Natural killer cell (primary cell): ENCODE results near the gene TM9SF3. TPM values are rescaled to one million over a fixed set of nuclear protein-coding genes. Genes with fewer than 3 reads are reported as not detected.
"Not testable (repeated sequence)": the region's sequence is repeated elsewhere in the genome, so short reads cannot be mapped to it uniquely, and the experiment has no call there.

Experiments used
- ATAC-seq, 3 donors: fragments of 150-1000 bp in 2 of 3; fragments of 200-7000 bp in 1 of 3; cut with Tn5 transposase; 1 replicate in 1 of 3; 2 replicates in 2 of 3; pipeline ENCODE4 v1.10.0; 2021; ENCODE audit warnings: mild to moderate bottlenecking in 2 of 3, moderate library complexity in 2 of 3
- DNase-seq, 2 donors: peaks; one replicate each; pipeline versions ENCODE4 v3.0.0 to v3.0.0-alpha.2; 2013 to 2021; ENCODE audit warnings: mixed read lengths in 1 of 2
- H3K27ac ChIP-seq: one replicate; pipeline ENCODE4 v1.5.1; 2013; ENCODE audit warnings: mild to moderate bottlenecking, low read length
- H3K27me3 ChIP-seq: one replicate; pipeline ENCODE4 v1.6.1; 2013; ENCODE audit warnings: low read length; ENCODE audit not compliant: control insufficient read depth, insufficient read depth
- H3K36me3 ChIP-seq: one replicate; pipeline ENCODE4 v1.6.1; 2013; ENCODE audit warnings: low read length; ENCODE audit not compliant: control insufficient read depth, insufficient read depth
- H3K4me1 ChIP-seq: one replicate; pipeline ENCODE4 v1.6.1; 2013; ENCODE audit warnings: low read length; ENCODE audit not compliant: control insufficient read depth, insufficient read depth
- H3K4me3 ChIP-seq: one replicate; pipeline ENCODE4 v1.5.1; 2013; ENCODE audit warnings: low read length
- H3K9me3 ChIP-seq: one replicate; pipeline ENCODE4 v1.6.1; 2013; ENCODE audit warnings: low read length; ENCODE audit not compliant: control insufficient read depth, insufficient read depth
- H3K27ac Mint-ChIP-seq, 2 donors: one replicate each; pipeline ENCODE4 v1.8.0; 2022; ENCODE audit warnings: mild to moderate bottlenecking in 2 of 2, mixed read lengths in 2 of 2, moderate library complexity in 1 of 2
- H3K27me3 Mint-ChIP-seq, 2 donors: one replicate each; pipeline ENCODE4 v1.8.0; 2022; ENCODE audit warnings: low read depth in 2 of 2, mixed read lengths in 2 of 2
- H3K36me3 Mint-ChIP-seq: one replicate; pipeline ENCODE4 v1.8.0; 2022; ENCODE audit warnings: mixed read lengths
- H3K4me1 Mint-ChIP-seq, 2 donors: one replicate each; pipeline ENCODE4 v1.8.0; 2022; ENCODE audit warnings: mixed read lengths in 2 of 2
- H3K4me3 Mint-ChIP-seq: one replicate; pipeline ENCODE4 v1.8.0; 2022; ENCODE audit warnings: mild to moderate bottlenecking, moderate library complexity, mixed read lengths
- H3K9me3 Mint-ChIP-seq, 2 donors: one replicate each; pipeline ENCODE4 v1.8.0; 2022; ENCODE audit warnings: mixed read lengths in 2 of 2
- CTCF ChIP-seq: fragments of 200-600 bp; IDR thresholded peaks from one replicate; pipeline ENCODE4 v1.8.0; 2022; ENCODE audit warnings: antibody characterized with exemption
- WGBS: methylation state at CpG from one replicate; pipeline ENCODE4 v1.1.7; 2013; ENCODE audit warnings: missing lambda C conversion rate; ENCODE audit not compliant: insufficient coverage; 5-methylcytosine and 5-hydroxymethylcytosine counted together
- intact Hi-C: fragments of 100-400 bp; cut with micrococcal nuclease; formaldehyde crosslinking; loops from one replicate; pipeline ENCODE4 v1.14.2; 2022
- total RNA-seq, 4 donors: library from RNA; stranded (reverse); fragments of 120-200 nt in 1 of 4; gene quantifications; one replicate each; pipeline versions ENCODE4 v1.2.3 to v1.2.4, GENCODE V29; 2013 to 2022

The TM9SF3 gene
- total RNA-seq, 3 donors from 2014 or later (not counting 1 experiment from before 2014, with no cell fraction given) = 113 to 119 (median 117) TPM

DNA sequence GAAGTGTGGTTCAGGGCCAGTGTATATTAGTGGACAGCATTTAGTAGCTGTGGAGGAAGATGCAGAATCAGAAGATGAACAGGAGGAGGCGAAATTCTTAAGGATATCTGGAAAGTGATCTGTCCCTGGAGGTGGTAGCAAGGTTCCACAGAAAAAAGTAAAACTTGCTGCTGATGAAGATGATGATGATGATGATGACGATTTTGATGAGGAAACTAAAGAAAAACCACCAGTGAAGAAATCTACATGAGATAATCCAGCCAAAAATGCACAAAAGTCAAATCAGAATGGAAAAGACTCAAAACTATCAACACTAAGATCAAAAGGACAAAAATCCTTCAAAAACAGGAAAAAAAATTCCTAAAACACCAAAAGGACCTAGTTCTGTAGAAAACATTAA lies 26.3 kb downstream of the TM9SF3 start:
- H3K4me3 Mint-ChIP-seq = no peak overlapping the region
- DNase-seq (no peak), ATAC-seq (no peak)
- peaks cover 0 to 9% of the 10 kb centered on the region in 2 donors for H3K4me1 Mint-ChIP-seq
- H3K4me1 ChIP-seq = no peaks in the 10 kb centered on the region
- H3K36me3 ChIP-seq = peaks cover 39% of the 10 kb centered on the region
- intact Hi-C loops = no loop called here
- H3K27me3 ChIP-seq = no peaks in the 10 kb centered on the region
- no peaks in the 10 kb centered on the region for H3K36me3 Mint-ChIP-seq
- no peak for TF ChIP-seq CTCF
- 100% methylated on average over 1 of the region's 2 CpGs for WGBS
- no peak overlapping the region for H3K27ac ChIP-seq
- no peak overlapping the region for H3K4me3 ChIP-seq
- H3K27me3 Mint-ChIP-seq = no peaks in the 10 kb centered on the region
- H3K9me3 Mint-ChIP-seq = no peaks in the 10 kb centered on the region
- H3K27ac Mint-ChIP-seq = no peak overlapping the region
- no peaks in the 10 kb centered on the region for H3K9me3 ChIP-seq

- 100% methylated on average over 1 of the region's 1 CpG for WGBS
- H3K27me3 ChIP-seq = no peaks in the 10 kb centered on the region
- no peaks in the 10 kb centered on the region for H3K27me3 Mint-ChIP-seq
- no peak overlapping the region for H3K4me3 Mint-ChIP-seq
- intact Hi-C loops = no loop called here
- no peak overlapping the region for H3K27ac ChIP-seq
- DNase-seq (peak in 1 of 2 donors; percentile 32), ATAC-seq (peak in 2 of 3 donors; percentile 50 to 54)
- peaks cover 0 to 5% of the 10 kb centered on the region in 2 donors for H3K4me1 Mint-ChIP-seq
- peaks cover 47% of the 10 kb centered on the region for H3K36me3 ChIP-seq
- H3K27ac Mint-ChIP-seq = no peak overlapping the region
- no peaks in the 10 kb centered on the region for H3K4me1 ChIP-seq
- H3K36me3 Mint-ChIP-seq = no peaks in the 10 kb centered on the region
- no peaks in the 10 kb centered on the region for H3K9me3 ChIP-seq
- H3K4me3 ChIP-seq = no peak overlapping the region
- TF ChIP-seq CTCF = peak; percentile 27
- H3K9me3 Mint-ChIP-seq = no peaks in the 10 kb centered on the region
Observed at GRCh38 chr10:96556003-96556402, 30.8 kb downstream of the TM9SF3 start.

DNA sequence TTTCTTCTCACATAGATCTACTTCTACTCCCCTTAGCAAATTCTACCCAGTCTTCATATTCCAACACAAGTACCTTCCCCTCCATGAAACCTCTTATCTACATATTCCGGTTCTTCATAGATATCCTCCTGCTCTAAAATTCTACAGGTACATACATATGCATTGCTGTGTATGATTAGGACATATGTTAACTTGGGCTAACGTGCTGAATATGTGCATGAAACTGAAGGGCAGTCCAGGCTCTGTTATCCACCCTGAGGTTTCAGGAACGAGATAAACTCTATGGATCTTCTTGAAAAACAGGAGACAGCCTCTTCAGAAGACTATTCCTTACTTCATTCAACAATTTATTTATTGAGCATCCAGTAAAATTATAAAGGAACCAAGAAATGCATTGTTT lies 31.5 kb downstream of the TM9SF3 start:
- Mint-ChIP-seq H3K4me1 (peaks cover 0 to 3% of the 10 kb centered on the region in 2 donors), H3K27ac (no peak overlapping the region), H3K9me3 (no peaks in the 10 kb centered on the region), H3K27me3 (no peaks in the 10 kb centered on the region), H3K36me3 (no peaks in the 10 kb centered on the region), H3K4me3 (no peak overlapping the region)
- Histone ChIP-seq H3K4me1 (no peaks in the 10 kb centered on the region), H3K9me3 (no peaks in the 10 kb centered on the region), H3K27ac (no peak overlapping the region), H3K4me3 (no peak overlapping the region), H3K36me3 (peaks cover 53% of the 10 kb centered on the region), H3K27me3 (no peaks in the 10 kb centered on the region)
- DNase-seq = no peak
- no peak for ATAC-seq
- WGBS = 100% methylated on average over 1 of the region's 3 CpGs
- TF ChIP-seq CTCF = no peak
- intact Hi-C loops = no loop called here

DNA sequence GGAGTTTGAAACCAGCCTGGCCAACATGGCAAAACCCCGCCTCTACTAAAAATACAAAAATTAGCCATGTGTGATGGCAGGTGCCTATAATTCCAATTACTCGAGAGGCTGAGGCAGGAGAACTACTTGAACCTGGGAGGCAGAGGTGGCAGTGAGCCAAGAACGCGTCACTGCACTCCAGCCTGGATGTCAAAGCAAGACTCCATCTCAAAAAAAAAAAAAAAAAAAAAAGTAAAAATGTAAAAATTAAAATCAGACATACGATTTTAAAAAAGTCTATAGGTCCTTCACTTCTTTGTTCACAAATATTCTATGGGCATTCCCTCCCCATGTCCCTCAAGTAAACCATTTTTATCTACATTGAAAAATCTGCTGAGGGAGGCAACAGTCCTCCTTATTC lies 38.2 kb downstream of the TM9SF3 start:
- Histone ChIP-seq H3K27ac (no peak overlapping the region), H3K36me3 (peaks cover 67% of the 10 kb centered on the region), H3K27me3 (no peaks in the 10 kb centered on the region), H3K4me3 (no peak overlapping the region), H3K4me1 (no peaks in the 10 kb centered on the region), H3K9me3 (no peaks in the 10 kb centered on the region)
- Mint-ChIP-seq H3K4me1 (peaks cover 15% of the 10 kb centered on the region in 2 donors), H3K36me3 (peaks cover 22% of the 10 kb centered on the region), H3K9me3 (no peaks in the 10 kb centered on the region), H3K27me3 (no peaks in the 10 kb centered on the region), H3K27ac (no peak overlapping the region), H3K4me3 (no peak overlapping the region)
- no peak for DNase-seq
- no peak for ATAC-seq
- TF ChIP-seq CTCF = no peak
- WGBS = 100% methylated on average over 2 of the region's 5 CpGs
- intact Hi-C loops = no loop called here

- peaks cover 23% of the 10 kb centered on the region in 2 donors for H3K4me1 Mint-ChIP-seq
- not testable (repeated sequence) for H3K4me3 Mint-ChIP-seq
- H3K36me3 Mint-ChIP-seq = peaks cover 31% of the 10 kb centered on the region
Observed at GRCh38 chr10:96545558-96545957, 41.3 kb downstream of the TM9SF3 start.

More at GRCh38 chr10:96545558-96545957, 41.3 kb downstream of the TM9SF3 start:
- H3K9me3 Mint-ChIP-seq, H3K4me3 ChIP-seq, H3K27me3 Mint-ChIP-seq, ATAC-seq, intact Hi-C loops, H3K27ac ChIP-seq, H3K4me1 ChIP-seq, H3K27me3 ChIP-seq, DNase-seq, H3K9me3 ChIP-seq: not testable (repeated sequence)
- peaks cover 55% of the 10 kb centered on the region for H3K36me3 ChIP-seq
- peak overlapping the region in 1 of 2 donors; percentile 19 for H3K27ac Mint-ChIP-seq
- 99% methylated on average over 9 of the region's 10 CpGs for WGBS
